GM18861 (cell line): ENCODE measurements around the gene PROB1.
"Not testable (repeated sequence)": the region's sequence is repeated elsewhere in the genome, so short reads cannot be mapped to it uniquely, and the experiment has no call there.

ENCODE experiments used
- ATAC-seq: cut with Tn5 transposase; IDR thresholded peaks from one replicate; pipeline ENCODE4 v1.9.1; 2021; ENCODE audit not compliant: unreplicated experiment

Gene PROB1

GRCh38 chr5:139394654-139395566 is at the start of gene PROB1:
TSS of gene PROB1 (minus strand) at chr5:139395104. CDS start at chr5:139395081, 23 bp downstream.
- ATAC-seq, result no peak

- ATAC-seq, result no peak
Measured at GRCh38 chr5:139443831-139444453, 49.0 kb upstream of the PROB1 start.

DNA sequence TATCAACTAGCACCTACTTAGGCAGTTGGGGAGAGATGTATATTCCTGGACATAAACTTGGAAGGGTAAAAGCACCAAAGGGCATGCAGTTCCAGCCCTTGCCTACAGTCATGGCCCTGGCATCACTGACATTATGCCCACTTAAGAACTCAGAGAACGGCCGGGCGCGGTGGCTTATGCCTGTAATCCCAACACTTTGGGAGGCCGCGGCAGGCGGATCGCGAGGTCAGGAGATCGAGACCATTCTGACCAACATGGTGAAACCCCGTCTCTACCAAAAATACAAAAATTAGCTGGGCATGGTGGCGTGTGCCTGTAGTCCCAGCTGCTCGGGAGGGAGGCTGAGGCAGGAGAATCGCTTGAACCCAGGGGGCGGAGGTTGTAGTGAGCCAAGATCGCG is 45.5 kb upstream of the PROB1 start:
- ATAC-seq, result not testable (repeated sequence)

GRCh38 chr5:139439013-139439903 is 44.4 kb upstream of the PROB1 start, which contains the start of gene DNAJC18:
TSS of gene DNAJC18 (minus strand) at chr5:139439525. CDS start at chr5:139439445, 80 bp downstream.
- peak; percentile 61 for ATAC-seq

DNA sequence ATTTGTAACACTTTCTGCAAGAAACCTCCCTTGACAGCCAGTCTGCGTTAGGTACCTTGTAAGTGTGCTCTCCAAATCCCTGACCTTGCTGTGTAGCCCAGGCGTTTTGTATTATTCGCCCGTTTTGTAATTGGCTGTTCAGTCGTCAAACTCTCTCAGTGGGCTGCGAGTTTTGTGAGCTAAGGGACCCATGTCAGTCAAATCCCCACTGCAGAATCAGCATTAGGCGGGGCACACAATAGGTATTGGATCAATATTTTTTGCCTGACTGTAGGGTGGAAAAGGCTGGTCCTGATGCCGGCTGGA is 43.8 kb upstream of the PROB1 start:
- no peak for ATAC-seq

- no peak for ATAC-seq
Measured at GRCh38 chr5:139435676-139436075, 40.8 kb upstream of the PROB1 start.

- no peak for ATAC-seq
Measured at GRCh38 chr5:139431706-139432105, 36.8 kb upstream of the PROB1 start.

GRCh38 chr5:139430015-139430414 is 35.1 kb upstream of the PROB1 start:
- ATAC-seq, result no peak

DNA sequence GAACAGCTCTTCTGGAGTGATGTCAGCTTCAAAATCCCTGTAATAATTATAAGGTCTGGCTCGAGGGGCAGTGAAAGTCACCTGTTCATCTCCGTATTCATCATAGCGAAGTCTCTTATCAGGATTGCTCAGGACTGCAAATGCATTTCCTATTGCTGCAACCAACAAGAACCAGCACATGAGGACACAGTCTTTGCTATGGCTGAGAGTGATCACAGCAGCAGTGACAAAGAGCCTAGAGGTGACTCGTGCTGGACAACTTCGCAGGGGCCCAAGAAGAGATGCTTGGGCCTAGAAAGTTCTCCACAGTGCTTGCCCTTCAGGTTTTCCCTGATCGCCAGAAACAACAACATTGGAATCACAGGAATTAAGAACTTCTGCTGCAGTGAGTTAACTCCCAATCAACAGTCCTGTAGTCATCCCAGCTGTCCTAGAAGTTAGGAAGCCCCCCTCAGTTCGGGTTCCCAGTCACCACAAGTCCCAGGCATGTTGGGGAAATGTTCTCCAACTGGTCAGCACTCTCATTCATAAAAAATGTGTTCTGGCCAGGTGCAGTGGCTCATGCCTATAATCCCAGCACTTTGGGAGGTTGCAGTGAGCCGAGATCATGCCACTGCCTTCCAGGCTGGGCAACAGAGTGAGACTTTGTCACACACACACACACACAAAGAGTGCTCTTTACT is 31.4 kb upstream of the PROB1 start:
- no peak for ATAC-seq

DNA sequence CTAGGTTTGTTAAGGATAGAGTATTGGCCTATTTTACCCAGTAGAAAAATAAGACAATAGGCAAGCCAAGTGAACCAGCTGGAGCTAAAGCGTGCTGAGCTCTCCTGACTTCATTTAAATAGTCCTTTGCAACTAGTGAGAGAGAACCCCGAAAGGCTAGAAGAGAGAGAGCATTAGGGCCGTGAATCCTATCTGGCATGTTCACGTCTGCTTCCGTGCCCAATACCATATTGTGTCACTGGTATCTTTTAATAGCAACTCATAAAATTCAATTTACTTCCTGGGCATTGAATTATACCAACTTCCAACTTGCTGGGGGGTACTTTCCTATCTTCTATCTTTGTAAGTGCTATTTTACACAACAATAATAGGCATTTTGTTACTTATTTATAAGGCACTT is 30.6 kb upstream of the PROB1 start:
- ATAC-seq, result no peak

DNA sequence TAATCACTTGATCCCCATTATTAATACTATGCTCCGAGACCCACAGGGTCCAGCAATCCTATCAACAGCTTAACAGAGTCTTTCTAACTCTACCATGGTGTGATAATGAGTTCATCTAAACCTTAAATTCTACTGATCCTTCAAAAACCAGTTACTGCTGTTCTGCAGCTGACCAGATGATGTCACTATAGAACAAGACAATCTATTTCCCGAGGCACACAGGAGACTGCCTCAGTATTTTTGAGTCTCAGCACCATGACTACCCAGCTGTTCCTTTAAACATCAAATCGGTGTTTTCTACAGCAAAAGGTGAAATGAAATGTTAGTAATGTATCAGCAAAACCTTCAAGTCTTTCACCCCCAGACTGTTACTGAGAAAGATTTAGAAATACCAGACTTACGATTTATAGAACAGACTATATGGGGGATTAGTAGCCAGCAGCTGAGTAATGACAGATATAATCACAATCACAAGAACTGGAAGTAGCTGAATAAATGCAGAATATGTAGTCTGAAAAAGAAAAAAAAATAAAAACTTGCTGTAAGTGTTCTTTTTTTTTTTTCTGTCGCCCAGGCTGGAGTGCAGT is 27.5 kb upstream of the PROB1 start:
- peak; percentile 71 for ATAC-seq

DNA sequence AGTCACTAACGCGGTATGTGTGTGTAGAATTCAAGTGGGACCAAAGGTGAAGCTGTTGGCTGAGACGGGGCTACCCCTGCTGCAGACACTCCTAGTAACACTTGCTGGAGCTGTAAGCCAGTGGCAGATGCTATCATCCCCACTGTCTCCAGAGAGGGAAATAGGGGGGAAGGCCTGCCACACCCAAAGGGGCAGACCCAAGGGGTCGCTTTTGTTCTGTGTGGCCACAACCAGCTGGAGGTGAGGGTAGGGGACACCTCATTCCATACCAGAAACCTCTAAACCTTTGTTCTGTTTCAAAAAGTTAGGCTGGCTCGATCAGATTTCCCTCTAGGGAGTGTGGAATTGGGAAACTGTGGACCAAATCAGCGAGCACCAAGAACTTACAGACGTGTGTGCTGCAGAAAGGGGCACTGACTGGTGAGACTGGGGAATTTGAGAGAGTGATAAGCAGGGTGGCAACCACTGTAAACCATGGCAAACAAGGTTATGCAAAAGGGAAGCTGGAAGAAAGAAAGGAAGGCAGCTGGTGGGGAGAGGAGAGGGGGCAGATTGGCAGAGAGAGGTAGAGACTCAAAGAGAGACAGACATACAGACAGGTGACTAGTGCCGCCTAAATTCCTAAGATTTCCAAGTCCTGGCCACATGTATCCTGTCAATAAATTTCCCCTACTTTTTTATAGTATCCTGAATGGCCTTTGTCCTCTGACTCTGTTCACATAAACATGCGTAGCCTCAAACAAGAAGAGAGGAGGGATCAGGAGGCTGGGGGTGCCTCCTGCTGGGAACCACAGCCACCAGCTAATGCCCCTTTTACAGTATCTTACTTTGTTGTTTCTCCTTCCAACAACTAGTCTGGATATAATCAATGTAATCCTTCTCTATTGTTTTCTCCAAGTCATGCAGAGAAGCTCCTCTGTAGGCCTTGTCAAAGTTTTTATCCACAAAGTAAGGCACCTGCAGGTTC is 24.6 kb upstream of the PROB1 start:
- no peak for ATAC-seq

- no peak for ATAC-seq
Measured at GRCh38 chr5:139418793-139419192, 23.9 kb upstream of the PROB1 start.

GRCh38 chr5:139417214-139417613 is 22.3 kb upstream of the PROB1 start:
- no peak for ATAC-seq

DNA sequence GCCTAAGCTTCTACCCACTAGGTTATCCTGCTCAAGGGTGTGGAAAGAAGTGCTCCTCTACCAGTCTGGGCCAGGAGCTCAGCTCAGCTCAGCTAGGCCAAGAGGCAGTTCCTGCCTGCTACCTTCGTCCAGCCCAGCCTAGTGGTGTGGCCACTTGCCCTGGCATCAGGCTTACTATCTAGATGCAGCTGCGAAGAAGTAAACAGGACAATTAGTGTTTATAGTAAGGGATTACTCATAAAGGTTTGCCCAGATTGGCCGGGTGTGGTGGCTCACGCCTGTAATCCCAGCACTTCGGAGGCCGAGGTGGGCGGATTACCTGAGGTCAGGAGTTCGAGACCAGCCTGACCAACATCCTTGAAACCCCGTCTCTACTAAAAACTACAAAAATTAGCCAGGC is 21.7 kb upstream of the PROB1 start:
- ATAC-seq, result no peak

DNA sequence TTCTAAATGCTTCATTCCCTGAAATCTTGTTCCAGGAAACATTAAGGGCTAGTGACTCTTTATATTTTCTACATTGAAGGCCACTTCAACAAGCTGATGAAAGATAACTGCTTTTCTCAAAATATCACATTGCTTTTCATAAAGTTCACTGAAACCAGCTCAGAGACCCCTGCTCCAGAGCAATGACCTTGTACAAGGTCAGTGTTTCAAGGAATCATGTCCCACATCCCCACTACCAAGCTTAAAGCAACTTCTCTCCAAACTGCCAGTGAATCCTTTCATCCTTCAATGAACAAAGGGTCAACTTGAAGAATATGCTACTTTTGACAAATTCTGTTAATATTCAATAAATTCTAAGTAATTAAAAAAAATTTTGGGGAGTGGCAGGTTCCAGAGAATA is 21.0 kb upstream of the PROB1 start:
- ATAC-seq, result no peak

GRCh38 chr5:139415221-139415861 is 20.4 kb upstream of the PROB1 start:
- ATAC-seq, result no peak

DNA sequence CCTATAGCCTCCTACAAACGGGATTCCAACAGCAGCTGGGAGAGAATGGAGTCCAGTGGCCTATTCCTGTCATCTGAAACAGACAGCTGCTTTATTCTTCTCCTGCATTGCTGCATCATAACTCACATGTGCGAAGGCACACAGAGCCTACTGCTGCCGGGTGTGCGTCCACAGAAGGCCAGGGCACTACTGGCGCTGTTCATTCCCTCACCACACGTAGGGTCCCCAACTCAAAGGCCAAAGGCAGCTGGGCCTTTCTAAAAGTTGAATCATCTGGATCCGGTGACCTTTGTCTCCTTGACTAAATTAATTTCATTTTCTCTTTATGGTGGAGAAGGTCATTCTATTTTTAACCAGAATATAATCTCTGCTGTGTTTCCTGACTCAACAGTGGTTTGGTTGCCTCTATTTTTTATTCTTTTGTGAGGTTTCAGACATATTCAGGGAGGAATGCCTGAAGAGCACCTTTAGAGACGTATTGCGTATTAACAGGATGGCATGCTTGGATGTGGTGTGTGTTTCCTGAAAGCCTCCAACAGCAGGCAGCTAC is 19.8 kb upstream of the PROB1 start:
- ATAC-seq, result no peak

- no peak for ATAC-seq
Measured at GRCh38 chr5:139413963-139414362, 19.1 kb upstream of the PROB1 start.
